K562 (cell line): ENCODE measurements around the gene GSG1L2. TPM values are rescaled to one million over a fixed set of nuclear protein-coding genes. Genes with fewer than 3 reads are reported as not detected.

Source experiments
- ATAC-seq: fragments of 200-7000 bp; cut with Tn5 transposase; 3 replicates; pipeline ENCODE4 v1.9.1; 2020; ENCODE audit warnings: moderate library complexity
- BruUV-seq: library from RNA; stranded (reverse); fragments of 400-500 nt; replicated peaks from 2 replicates; lab custom pipeline; 2021; lab: Mats Ljungman, UMichigan
- CTCF ChIA-PET: fragments of 300-600 bp; formaldehyde crosslinking; extraction: SDS; loops from one replicate; lab custom pipeline; 2021; ENCODE audit warnings: low intra/inter-chr PET ratio; lab: Yijun Ruan, JAX
- POLR2A ChIA-PET: fragments of 300-600, 350-650 bp; sonication (Branson Sonifier 250); formaldehyde crosslinking; extraction: SDS; loops from one replicate; lab custom pipeline; 2021; ENCODE audit warnings: antibody characterized with exemption, inconsistent platforms; lab: Yijun Ruan, JAX
- DNase-seq, 4 experiments: peaks; one replicate each; pipeline versions ENCODE4 v3.0.0 to v3.0.0-alpha.2; 2011 to 2018; ENCODE audit warnings: low spot score in 3 of 4, mixed read lengths in 3 of 4; ENCODE audit errors: extremely low read depth in 1 of 4
- FAIRE-seq: peaks from 2 replicates; lab custom pipeline; 2011; peaks lifted over from hg19 to GRCh38; lab: Jason Lieb, UNC
- H2AFZ ChIP-seq: 2 replicates; pipeline ENCODE4 v1.6.0; 2011; ENCODE audit warnings: low read depth, low read length, control low read depth, inconsistent platforms
- H3K27ac ChIP-seq: fragments of 200-600 bp; 3 replicates; pipeline ENCODE4 v1.8.0; 2011; ENCODE audit warnings: low read depth, mild to moderate bottlenecking, control low read depth, inconsistent platforms, low read length, moderate library complexity, mixed read lengths; ENCODE audit errors: extremely low read depth
- H3K27me3 ChIP-seq, 2 experiments: fragments of 300-600 bp in 1 of 2; 2 replicates in 1 of 2; 3 replicates in 1 of 2; pipeline versions ENCODE4 v1.6.0 to v1.8.0; 2011; ENCODE audit warnings: inconsistent platforms in 2 of 2, low read length in 2 of 2, mild to moderate bottlenecking in 1 of 2, mixed read lengths in 1 of 2, moderate library complexity in 1 of 2; ENCODE audit not compliant: control insufficient read depth in 2 of 2, insufficient read depth in 2 of 2
- H3K36me3 ChIP-seq: fragments of 300-600 bp; 3 replicates; pipeline ENCODE4 v1.8.0; 2011; ENCODE audit warnings: mild to moderate bottlenecking, low read length, inconsistent platforms; ENCODE audit not compliant: control insufficient read depth, insufficient read depth
- H3K4me1 ChIP-seq, 2 experiments: fragments of 200-600 bp in 1 of 2; replicated peaks in 1 of 2; 2 replicates in 1 of 2; 3 replicates in 1 of 2; pipeline versions ENCODE4 v1.5.1 to v1.8.0; 2011; ENCODE audit warnings: inconsistent platforms in 2 of 2, low read length in 2 of 2, mild to moderate bottlenecking in 1 of 2, mixed read lengths in 1 of 2, moderate library complexity in 1 of 2; ENCODE audit not compliant: control insufficient read depth in 2 of 2, insufficient read depth in 2 of 2
- H3K4me2 ChIP-seq: 2 replicates; pipeline ENCODE4 v1.6.1; 2011; ENCODE audit warnings: low read length, control low read depth, inconsistent platforms, mixed read lengths; ENCODE audit not compliant: insufficient read depth
- H3K4me3 ChIP-seq: fragments of 200-600 bp; sonication (generic), shearing (Covaris generic); 2 replicates; pipeline ENCODE4 v1.5.1; 2016; ENCODE audit warnings: control low read depth, inconsistent platforms
- H3K79me2 ChIP-seq: fragments of 200-600 bp; 3 replicates; pipeline ENCODE4 v1.8.0; 2011; ENCODE audit warnings: low read length, inconsistent platforms; ENCODE audit not compliant: control insufficient read depth, insufficient read depth
- H3K9ac ChIP-seq, 2 experiments: 2 replicates each; pipeline versions ENCODE4 v1.6.0 to v1.6.1; 2011; ENCODE audit warnings: low read depth in 2 of 2, low read length in 2 of 2, control low read depth in 1 of 2, inconsistent platforms in 1 of 2, mild to moderate bottlenecking in 1 of 2, mixed read lengths in 1 of 2; ENCODE audit not compliant: insufficient read depth in 1 of 2
- H3K9me1 ChIP-seq: one replicate; pipeline ENCODE4 v1.6.0; 2011; ENCODE audit warnings: inconsistent platforms, mild to moderate bottlenecking, low read length, moderate library complexity; ENCODE audit not compliant: control insufficient read depth, insufficient read depth
- H3K9me3 ChIP-seq: replicated peaks from 2 replicates; pipeline ENCODE4 v1.5.1; 2011; ENCODE audit warnings: low read depth, low read length, inconsistent platforms; ENCODE audit not compliant: control insufficient read depth, insufficient read depth
- H4K20me1 ChIP-seq: replicated peaks from 2 replicates; pipeline ENCODE4 v1.6.1; 2011; ENCODE audit warnings: low read length, inconsistent platforms, mixed read lengths; ENCODE audit not compliant: control insufficient read depth, insufficient read depth
- ARID1B ChIP-seq: fragments of 450-650 bp; IDR thresholded peaks from 2 replicates; pipeline ENCODE4 v1.6.1; 2016; ENCODE audit warnings: antibody characterized with exemption, mild to moderate bottlenecking, inconsistent platforms
- BCL6 ChIP-seq: fragments of 250-450 bp; sonication (Bioruptor Pico); IDR thresholded peaks from 2 replicates; pipeline ENCODE4 v1.4.0; 2020
- BRF1 ChIP-seq: IDR thresholded peaks from 3 replicates; pipeline ENCODE4 v1.6.1; 2011; ENCODE audit warnings: borderline replicate concordance, mild to moderate bottlenecking; ENCODE audit not compliant: insufficient read length; ENCODE audit errors: extremely low read depth
- CBX5 ChIP-seq: IDR thresholded peaks from 2 replicates; pipeline ENCODE4 v1.6.1; 2014; ENCODE audit warnings: low read depth, borderline replicate concordance
- CEBPG ChIP-seq, 3 experiments: fragments of 200-800 bp in 1 of 3; sonication (Bioruptor generic) in 1 of 3; sonication (generic) in 1 of 3; formaldehyde crosslinking in 1 of 3; IDR thresholded peaks in 2 of 3; conservative IDR thresholded peaks in 1 of 3; 2 replicates each; pipeline versions ENCODE4 v1.6.1 to v1.8.0; 2016 to 2022; ENCODE audit warnings: missing compliant biosample characterization in 2 of 3, missing genetic modification characterization in 2 of 3, mild to moderate bottlenecking in 1 of 3, missing genetic modification reagents in 1 of 3
- EP400 ChIP-seq: fragments of 450-650 bp; IDR thresholded peaks from 2 replicates; pipeline ENCODE4 v1.6.1; 2017; ENCODE audit warnings: antibody characterized with exemption, mild to moderate bottlenecking, moderate library complexity
- ESRRB ChIP-seq: fragments of 250-450 bp; sonication (Bioruptor Pico); IDR thresholded peaks from 2 replicates; pipeline ENCODE4 v1.5.0; 2020; ENCODE audit warnings: mild to moderate bottlenecking, moderate library complexity, borderline replicate concordance
- FOXA1 ChIP-seq: fragments of 450-650 bp; IDR thresholded peaks from 2 replicates; pipeline ENCODE4 v1.6.1; 2016; ENCODE audit warnings: mild to moderate bottlenecking, borderline replicate concordance
- JUNB ChIP-seq: fragments of 450-650 bp; formaldehyde crosslinking; conservative IDR thresholded peaks from 2 replicates; pipeline ENCODE4 v1.4.0; 2020; ENCODE audit warnings: mild to moderate bottlenecking
- LARP7 ChIP-seq: fragments of 450-650 bp; IDR thresholded peaks from 2 replicates; pipeline ENCODE4 v1.6.1; 2016
- SMAD2 ChIP-seq: fragments of 150-350 bp; IDR thresholded peaks from 2 replicates; pipeline ENCODE4 v1.6.1; 2014; ENCODE audit warnings: low read depth, mild to moderate bottlenecking, low read length
- TBL1XR1 ChIP-seq, 2 experiments: IDR thresholded peaks; 2 replicates each; pipeline ENCODE4 v1.6.1; 2012; ENCODE audit warnings: improper control_type of control experiment in 2 of 2, low read length in 2 of 2, mild to moderate bottlenecking in 1 of 2
- ZNF174 ChIP-seq: fragments of 250-450 bp; sonication (Bioruptor Pico); IDR thresholded peaks from 2 replicates; pipeline ENCODE4 v1.4.0; 2020; ENCODE audit warnings: mild to moderate bottlenecking
- ZNF184 ChIP-seq: sonication (generic); formaldehyde crosslinking; IDR thresholded peaks from 2 replicates; pipeline ENCODE4 v1.5.0; 2020; ENCODE audit warnings: missing genetic modification reagents
- ZNF444 ChIP-seq: fragments of 250-450 bp; sonication (Bioruptor Pico); IDR thresholded peaks from 2 replicates; pipeline ENCODE4 v1.4.0; 2020; ENCODE audit warnings: mild to moderate bottlenecking, moderate library complexity
- ZNF644 ChIP-seq: fragments of 200-800 bp; sonication (Bioruptor generic); IDR thresholded peaks from 2 replicates; pipeline ENCODE4 v1.6.1; 2016; ENCODE audit warnings: low read depth, missing genetic modification characterization, missing compliant biosample characterization
- WGBS: fragments of 100-300 bp; shearing (Covaris generic); methylation state at CpG from one replicate; pipeline ENCODE4 v1.1.6; 2016; ENCODE audit warnings: low coverage, mixed read lengths; ENCODE audit not compliant: insufficient coverage; ENCODE audit errors: missing lambda C conversion rate; 5-methylcytosine and 5-hydroxymethylcytosine counted together
- in situ Hi-C: fragments of 300-500 bp; cut with MboI; formaldehyde crosslinking; loops from 4 replicates; pipeline ENCODE4 v1.15.0; 2018; ENCODE audit warnings: inconsistent platforms, mixed read lengths
- intact Hi-C: fragments of 100-400 bp; cut with micrococcal nuclease; formaldehyde crosslinking; loops from 2 replicates; pipeline ENCODE4 v1.14.2; 2022
- polyA plus RNA-seq, 8 experiments: library from polyadenylated mRNA; depleted of rRNA in 4 of 8; stranded (reverse) in 5 of 8; unstranded in 3 of 8; fragments of >200 nt; fragmentation: Nextera tagmentation in 2 of 8; fragmentation: Illumina TruSeq in 1 of 8; extraction: Ambion mirVana in 2 of 8; extraction: Trizol in 1 of 8; gene quantifications; 2 replicates each; pipeline versions ENCODE4 v1.2.1 to v1.2.3, GENCODE V29; 2011 to 2014; ENCODE audit warnings: inconsistent platforms in 1 of 8, missing spikeins in 1 of 8
- total RNA-seq, 7 experiments: library from RNA; depleted of rRNA in 6 of 7; stranded (reverse); fragments of >200 nt in 6 of 7; fragmentation: Illumina TruSeq in 2 of 7; extraction: Trizol in 2 of 7; gene quantifications; 2 replicates each; pipeline versions ENCODE4 v1.2.1 to v1.2.3, GENCODE V29; 2011 to 2021; ENCODE audit warnings: low replicate concordance in 1 of 7
- TF ChIP-seq, protein P1 (sequence below): fragments of 200-400 bp; formaldehyde crosslinking; IDR thresholded peaks from 2 replicates; pipeline ENCODE4 v1.6.1; 2017; ENCODE audit warnings: mild to moderate bottlenecking, low read depth, low read length, moderate library complexity
- TF ChIP-seq, protein P2 (sequence below): sonication (generic); formaldehyde crosslinking; IDR thresholded peaks from 2 replicates; pipeline ENCODE4 v1.5.0; 2020; ENCODE audit warnings: missing genetic modification reagents
- TF ChIP-seq, protein P3 (sequence below): fragments of 250-450 bp; sonication (Bioruptor Pico); IDR thresholded peaks from 2 replicates; pipeline ENCODE4 v1.8.0; 2022; ENCODE audit warnings: inconsistent platforms, mild to moderate bottlenecking, moderate library complexity, borderline replicate concordance

Gene GSG1L2
- total and polyA plus RNA-seq, 9 of the 15 experiments (the other 6 are each of a cell fraction or from before 2014, with no cell fraction given), result not detected

DNA sequence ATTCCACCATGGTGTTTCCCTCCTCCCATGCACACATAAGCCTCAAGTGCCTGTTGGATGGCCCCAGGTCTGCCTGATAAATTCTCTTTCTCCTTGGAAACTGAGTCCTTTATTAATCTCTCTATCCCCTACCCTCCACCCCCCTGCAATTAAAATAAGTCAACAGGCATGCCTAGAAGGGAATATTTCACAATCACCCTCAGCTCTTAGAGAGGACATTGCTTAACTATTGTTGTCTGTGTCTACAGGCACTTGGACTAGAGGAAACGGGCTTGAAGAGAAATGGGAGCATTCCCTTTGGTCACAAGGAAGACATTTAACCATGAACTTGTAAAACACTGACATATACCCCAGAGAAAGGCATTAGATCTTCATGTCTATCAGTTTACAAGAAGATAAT is 43.7 kb upstream of the GSG1L2 start:
- 0% methylated on average over 1 of the region's 1 CpG for WGBS
- H3K9me3 ChIP-seq, result no peaks in the 10 kb centered on the region
- in situ Hi-C loops, result no loop called here
- no peaks in the 10 kb centered on the region for H3K79me2 ChIP-seq
- no peak for ATAC-seq
- no peak overlapping the region for H3K27ac ChIP-seq
- BruUV-seq, result no TSS peak
- H3K9me1 ChIP-seq, result no peaks in the 10 kb centered on the region
- H3K9ac ChIP-seq, result no peak overlapping the region
- CTCF ChIA-PET, result no interaction called here
- H3K4me2 ChIP-seq, result no peak overlapping the region
- H3K4me3 ChIP-seq, result no peak overlapping the region
- H3K36me3 ChIP-seq, result no peaks in the 10 kb centered on the region
- H4K20me1 ChIP-seq, result no peaks in the 10 kb centered on the region
- no peaks in the 10 kb centered on the region for H3K27me3 ChIP-seq
- no peak overlapping the region for H2AFZ ChIP-seq
- H3K4me1 ChIP-seq, result no peaks in the 10 kb centered on the region
- intact Hi-C loops, result no loop called here
- no peak for DNase-seq
- no peak for TF ChIP-seq BCL6 (CRISPR knock-in tag)
- TF ChIP-seq EP400, result no peak
- TF ChIP-seq, protein P1, sequence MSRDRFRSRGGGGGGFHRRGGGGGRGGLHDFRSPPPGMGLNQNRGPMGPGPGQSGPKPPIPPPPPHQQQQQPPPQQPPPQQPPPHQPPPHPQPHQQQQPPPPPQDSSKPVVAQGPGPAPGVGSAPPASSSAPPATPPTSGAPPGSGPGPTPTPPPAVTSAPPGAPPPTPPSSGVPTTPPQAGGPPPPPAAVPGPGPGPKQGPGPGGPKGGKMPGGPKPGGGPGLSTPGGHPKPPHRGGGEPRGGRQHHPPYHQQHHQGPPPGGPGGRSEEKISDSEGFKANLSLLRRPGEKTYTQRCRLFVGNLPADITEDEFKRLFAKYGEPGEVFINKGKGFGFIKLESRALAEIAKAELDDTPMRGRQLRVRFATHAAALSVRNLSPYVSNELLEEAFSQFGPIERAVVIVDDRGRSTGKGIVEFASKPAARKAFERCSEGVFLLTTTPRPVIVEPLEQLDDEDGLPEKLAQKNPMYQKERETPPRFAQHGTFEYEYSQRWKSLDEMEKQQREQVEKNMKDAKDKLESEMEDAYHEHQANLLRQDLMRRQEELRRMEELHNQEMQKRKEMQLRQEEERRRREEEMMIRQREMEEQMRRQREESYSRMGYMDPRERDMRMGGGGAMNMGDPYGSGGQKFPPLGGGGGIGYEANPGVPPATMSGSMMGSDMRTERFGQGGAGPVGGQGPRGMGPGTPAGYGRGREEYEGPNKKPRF, result no peak
- TF ChIP-seq, protein P2, sequence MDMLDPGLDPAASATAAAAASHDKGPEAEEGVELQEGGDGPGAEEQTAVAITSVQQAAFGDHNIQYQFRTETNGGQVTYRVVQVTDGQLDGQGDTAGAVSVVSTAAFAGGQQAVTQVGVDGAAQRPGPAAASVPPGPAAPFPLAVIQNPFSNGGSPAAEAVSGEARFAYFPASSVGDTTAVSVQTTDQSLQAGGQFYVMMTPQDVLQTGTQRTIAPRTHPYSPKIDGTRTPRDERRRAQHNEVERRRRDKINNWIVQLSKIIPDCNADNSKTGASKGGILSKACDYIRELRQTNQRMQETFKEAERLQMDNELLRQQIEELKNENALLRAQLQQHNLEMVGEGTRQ (CRISPR knock-in tag), result no peak
- TF ChIP-seq, protein P3, sequence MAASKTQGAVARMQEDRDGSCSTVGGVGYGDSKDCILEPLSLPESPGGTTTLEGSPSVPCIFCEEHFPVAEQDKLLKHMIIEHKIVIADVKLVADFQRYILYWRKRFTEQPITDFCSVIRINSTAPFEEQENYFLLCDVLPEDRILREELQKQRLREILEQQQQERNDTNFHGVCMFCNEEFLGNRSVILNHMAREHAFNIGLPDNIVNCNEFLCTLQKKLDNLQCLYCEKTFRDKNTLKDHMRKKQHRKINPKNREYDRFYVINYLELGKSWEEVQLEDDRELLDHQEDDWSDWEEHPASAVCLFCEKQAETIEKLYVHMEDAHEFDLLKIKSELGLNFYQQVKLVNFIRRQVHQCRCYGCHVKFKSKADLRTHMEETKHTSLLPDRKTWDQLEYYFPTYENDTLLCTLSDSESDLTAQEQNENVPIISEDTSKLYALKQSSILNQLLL (CRISPR knock-in tag), result no peak
- TF ChIP-seq ZNF444, result no peak
- no peak for TF ChIP-seq JUNB (CRISPR knock-in tag)
- TF ChIP-seq ZNF174 (CRISPR knock-in tag), result no peak
- TF ChIP-seq CEBPG (CRISPR knock-in tag; IDR thresholded peaks at IDR 0.05), result no peak
- TF ChIP-seq CEBPG (tag; conservative IDR thresholded peaks at IDR 0.05 in 1 of 2, IDR thresholded peaks at IDR 0.05 in 1 of 2), result no peak
- TF ChIP-seq ARID1B, result no peak
- TF ChIP-seq LARP7, result no peak
- TF ChIP-seq CBX5, result no peak
- TF ChIP-seq ZNF184, result no peak
- TF ChIP-seq SMAD2, result no peak
- TF ChIP-seq FOXA1, result no peak
- TF ChIP-seq BRF1, result no peak
- TF ChIP-seq ESRRB, result no peak
- TF ChIP-seq ZNF644 (tag), result no peak
- TF ChIP-seq TBL1XR1 (IDR thresholded peaks at IDR 0.05; ENCODE audit: low read length in 2 of 2), result no peak
- no peak for FAIRE-seq
- POLR2A ChIA-PET, result no interaction called here
